ENCODE measurements around the gene BTBD18. TPM values are rescaled to one million over a fixed set of nuclear protein-coding genes. Genes with fewer than 3 reads are reported as not detected.

Gene BTBD18
- total RNA-seq, 1 donor from 2014 or later = not detected

DNA sequence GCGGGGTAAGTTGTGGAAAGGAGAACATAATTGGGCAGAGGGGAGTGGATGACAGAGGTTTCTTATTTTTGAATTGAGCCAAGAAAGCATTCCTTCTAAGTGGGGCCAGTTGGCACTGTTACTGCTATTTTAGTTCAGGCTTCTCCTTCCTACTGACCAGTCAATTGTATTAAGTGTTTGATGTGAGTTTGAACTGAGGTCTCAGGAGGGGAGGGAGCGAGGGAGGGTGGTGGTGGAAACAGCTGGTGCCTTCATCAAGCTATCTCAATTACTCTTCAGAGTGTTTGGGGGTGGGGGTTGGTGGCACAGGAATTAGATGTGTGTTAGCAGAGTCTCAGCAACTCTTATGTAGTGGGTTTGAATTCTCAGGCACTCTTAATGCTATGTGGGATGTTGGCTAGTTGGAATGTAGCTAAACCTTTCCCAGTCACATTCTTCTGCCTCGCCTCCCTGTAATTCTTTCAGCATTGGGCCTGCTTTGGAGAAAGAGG, 24.5 kb upstream of the BTBD18 start:
- ATAC-seq (no peak), DNase-seq (ENCODE audit: low spot score) (no peak)

DNA sequence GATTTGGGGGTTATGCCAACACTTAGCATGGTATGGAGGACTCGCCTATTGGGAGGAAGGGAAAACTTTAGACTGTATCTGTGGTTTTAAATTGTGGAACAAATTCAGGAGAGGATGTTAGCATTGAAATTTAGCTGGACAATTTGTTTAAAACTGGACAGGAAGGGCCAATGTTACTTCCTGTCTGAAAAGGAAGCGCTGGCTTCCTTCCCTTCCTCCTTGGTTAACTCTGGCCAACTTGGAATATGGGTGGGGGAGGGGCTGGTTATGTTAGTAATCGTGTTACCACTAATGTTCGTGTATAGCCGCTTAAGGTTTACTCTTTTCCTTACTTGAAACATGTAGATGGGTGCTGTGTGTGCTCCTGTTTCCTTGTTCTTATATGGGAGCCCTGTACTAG, 23.9 kb upstream of the BTBD18 start:
- DNase-seq (ENCODE audit: low spot score) (no peak), ATAC-seq (no peak)

DNA sequence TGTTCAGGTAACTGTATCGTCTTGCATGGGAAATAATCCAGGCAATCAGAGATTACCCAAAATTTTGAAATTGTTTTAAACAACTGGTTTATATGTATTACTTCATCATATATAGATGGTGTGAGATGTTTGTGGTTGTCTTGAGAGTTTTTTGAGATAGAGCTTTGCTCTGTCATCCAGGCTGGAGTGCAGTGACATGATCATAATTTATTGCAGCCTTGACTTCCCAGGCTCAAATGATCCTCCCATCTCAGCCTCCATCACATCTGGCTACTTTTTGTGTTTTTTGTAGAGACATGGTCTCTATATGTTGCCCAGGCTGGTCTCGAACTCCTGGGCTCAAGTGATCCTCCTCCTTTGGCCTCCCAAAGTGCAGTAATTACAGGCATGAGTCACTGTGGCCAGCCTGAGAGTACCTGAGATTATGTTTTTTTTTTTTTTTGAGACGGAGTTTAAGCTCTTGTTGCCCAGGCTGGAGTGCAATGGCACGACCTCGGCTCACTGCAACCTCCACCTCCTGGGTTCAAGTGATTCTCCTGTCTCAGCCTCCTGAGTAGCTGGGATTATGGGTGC, 21.5 kb upstream of the BTBD18 start:
- no peak for ATAC-seq
- DNase-seq (ENCODE audit: low spot score) = no peak

GRCh38 chr11:57772562-57772961, 20.9 kb upstream of the BTBD18 start:
- DNase-seq (ENCODE audit: low spot score) (no peak), ATAC-seq (no peak)

GRCh38 chr11:57771365-57771764, 19.7 kb upstream of the BTBD18 start:
- no peak for DNase-seq (ENCODE audit: low spot score)
- ATAC-seq = no peak

DNA sequence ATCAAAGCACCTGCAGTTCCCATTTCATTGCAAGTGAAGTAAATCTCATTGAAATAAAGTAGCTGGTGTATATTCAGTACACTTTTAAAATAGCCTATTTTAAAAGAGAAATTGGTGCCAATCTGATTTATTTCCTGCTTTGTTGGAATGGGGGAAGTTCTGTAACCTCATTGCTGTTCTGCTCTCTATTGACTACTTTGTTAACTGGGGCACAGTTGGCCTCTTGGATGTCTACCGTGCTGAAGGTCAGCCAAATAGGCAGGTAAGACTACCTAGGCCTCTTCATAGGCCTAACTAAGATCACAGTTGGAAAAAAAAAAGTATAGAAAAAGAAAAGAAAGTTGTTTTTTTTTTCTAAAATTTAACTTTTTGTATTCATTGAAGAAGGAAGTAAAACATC, 19.2 kb upstream of the BTBD18 start:
- peak; percentile 65 for DNase-seq (ENCODE audit: low spot score)
- ATAC-seq = peak; percentile 98

GRCh38 chr11:57764972-57765371, 13.4 kb upstream of the BTBD18 start:
- DNase-seq (ENCODE audit: low spot score) (no peak), ATAC-seq (no peak)

DNA sequence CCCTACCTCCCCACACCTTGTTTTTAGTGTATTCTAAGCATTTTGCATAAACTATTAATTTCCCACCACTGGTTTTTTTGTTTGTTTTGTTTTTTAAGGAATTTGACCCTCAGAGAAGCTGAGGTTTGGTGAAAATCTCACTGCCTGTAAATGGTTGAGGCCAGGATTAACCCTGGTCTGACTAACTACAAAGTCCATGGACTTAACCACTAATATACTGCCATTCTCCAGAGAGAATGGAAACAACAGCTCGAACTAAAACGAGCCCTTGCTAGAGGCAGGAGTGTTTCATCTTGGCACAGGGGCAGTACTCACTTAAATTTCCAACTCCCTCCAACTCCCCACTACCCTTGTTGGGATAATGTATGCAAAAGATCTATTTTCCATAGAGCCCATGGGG, 12.9 kb upstream of the BTBD18 start:
- ATAC-seq = peak; percentile 33
- DNase-seq (ENCODE audit: low spot score) = no peak

GRCh38 chr11:57764021-57764420, 12.4 kb upstream of the BTBD18 start:
- DNase-seq (ENCODE audit: low spot score) = no peak
- no peak for ATAC-seq

DNA sequence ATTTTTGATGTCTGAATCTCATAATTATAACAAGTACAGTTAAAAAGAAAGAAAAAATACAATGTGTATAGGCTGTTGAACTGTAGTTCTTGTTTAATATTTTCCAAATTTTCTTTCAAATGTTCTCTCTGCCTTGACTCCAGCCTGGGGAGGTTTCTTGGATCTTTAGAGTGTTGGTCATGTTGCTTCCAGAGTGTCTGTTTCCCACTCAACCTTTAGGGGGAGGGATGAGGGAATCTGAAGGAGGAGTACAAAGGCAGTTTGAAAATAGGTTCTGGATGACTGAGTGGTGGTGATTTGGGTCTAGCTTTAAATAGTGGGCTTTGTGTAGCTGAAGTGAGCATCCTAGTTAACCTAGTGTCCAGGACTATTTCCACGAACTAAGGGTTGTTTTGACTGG, 11.9 kb upstream of the BTBD18 start:
- peak; percentile 31 for ATAC-seq
- no peak for DNase-seq (ENCODE audit: low spot score)

DNA sequence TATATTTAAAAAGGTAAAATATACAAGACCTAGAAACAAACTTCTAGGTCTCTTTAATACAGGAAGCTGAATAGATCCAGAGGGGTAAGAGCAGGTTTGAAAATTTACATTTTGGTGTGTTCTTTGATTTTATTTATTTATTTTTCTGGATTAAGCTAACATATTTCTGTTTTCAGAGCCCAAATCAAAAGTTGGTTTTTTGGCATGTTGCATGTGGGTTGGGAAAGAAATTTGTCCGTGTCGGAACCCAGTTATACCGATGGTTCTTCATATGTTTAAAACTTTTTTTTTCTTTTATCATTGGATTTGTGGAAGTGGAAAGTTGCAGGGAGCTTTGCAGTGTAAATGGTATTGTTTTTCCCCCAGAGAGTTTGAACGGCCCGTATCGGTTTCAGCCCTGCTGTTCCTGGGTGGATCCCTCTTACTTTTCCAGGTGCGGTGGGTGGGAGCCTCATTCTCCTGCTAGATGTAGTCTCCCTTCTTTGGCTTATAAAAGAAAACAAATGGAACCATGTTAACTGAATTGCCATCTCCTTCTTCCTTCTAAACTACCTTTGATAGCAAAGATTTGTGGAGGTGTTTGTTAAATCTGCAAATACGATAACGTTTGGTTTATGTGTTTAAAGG, 10.7 kb upstream of the BTBD18 start:
- no peak for DNase-seq (ENCODE audit: low spot score)
- peak; percentile 42 for ATAC-seq

DNA sequence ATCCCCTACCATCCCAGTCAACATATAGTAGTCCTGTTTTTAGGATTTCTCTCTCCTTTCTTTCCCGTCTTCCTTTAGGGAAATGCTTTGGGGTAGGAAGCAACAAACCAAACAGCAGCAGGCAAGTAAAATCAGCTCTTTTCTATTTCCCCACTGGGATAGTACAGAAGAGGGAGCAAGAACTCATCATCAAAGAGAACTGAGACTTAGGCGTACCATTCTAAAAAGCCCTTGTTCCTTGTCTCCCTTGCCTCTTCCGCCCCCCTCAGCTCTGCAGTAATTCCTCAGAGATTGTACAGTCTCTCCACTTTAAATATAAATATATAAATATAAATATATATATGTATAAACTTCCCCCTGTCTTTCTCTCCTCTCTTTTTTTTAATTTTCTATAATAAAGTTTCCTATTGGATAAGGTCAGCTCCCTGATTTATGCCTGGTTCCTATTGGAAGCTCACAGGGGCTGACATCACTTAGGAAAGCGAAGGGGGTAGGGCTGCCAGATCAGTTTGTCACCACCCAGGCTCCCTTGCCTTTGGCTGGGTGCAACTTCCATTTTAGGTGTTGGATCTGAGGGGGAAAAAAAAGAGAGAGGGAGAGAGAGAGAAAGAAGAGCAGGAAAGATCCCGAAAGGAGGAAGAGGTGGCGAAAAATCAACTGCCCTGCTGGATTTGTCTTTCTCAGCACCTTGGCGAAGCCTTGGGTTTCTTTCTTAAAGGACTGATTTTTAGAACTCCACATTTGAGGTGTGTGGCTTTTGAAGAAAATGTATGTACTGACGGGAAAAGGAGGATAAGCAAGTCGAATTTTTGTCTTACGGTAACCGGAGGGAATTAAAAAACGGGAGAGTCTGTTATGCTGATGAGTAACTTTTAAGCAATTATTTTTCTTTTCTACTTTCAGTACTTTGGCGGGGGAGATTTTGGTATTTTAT, 9.9 kb upstream of the BTBD18 start, which contains the start of gene CTNND1:
Gene CTNND1 (plus strand): TSS at position 502 of the 934 bp plus-strand sequence. CDS start 29,677 bp downstream, outside the sequence.
- DNase-seq (ENCODE audit: low spot score) = peak; percentile 89
- ATAC-seq = peak; percentile 97

DNA sequence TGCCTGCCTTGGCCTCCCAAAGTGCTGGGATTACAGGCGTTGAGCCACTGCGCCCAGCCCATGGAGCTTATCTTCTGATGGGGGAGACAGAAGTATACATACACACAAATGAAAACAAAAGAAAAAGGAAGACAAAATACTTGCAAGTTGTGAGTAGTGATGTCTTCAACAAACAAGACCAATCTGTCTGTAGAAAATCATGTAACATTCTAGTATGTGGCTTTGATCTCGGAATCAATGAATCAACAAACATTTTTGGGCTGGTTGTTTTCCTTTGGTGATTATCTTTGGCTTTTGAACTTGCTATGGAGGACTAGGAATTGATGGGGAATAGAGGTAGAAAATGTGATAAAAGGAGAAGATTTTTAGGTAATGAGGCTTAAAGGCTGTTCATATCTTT, 6.6 kb upstream of the BTBD18 start:
- ATAC-seq (no peak), DNase-seq (ENCODE audit: low spot score) (no peak)

DNA sequence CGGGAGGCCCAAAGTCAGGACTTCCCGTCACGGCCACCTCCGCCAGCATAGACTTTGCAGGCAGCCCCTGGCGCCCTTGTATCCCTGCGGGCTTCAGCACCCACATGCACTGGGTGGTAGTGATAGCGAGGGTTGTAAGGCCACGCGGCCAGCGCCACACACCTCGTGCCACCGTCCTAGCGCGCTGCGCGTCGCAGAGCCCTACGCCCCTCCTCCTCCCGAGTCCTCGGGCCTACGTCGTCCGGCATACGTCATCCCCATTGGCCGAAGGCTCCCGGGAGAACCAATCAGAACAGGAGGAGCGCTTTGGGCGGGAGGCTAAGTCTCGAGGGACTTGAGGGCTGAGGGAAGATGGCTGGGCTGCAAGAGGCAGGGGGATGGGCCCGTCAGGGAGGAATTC, 1.3 kb upstream of the BTBD18 start:
- ATAC-seq (no peak), DNase-seq (ENCODE audit: low spot score) (no peak)

- DNase-seq (ENCODE audit: low spot score) (no peak), ATAC-seq (no peak)
Observed at GRCh38 chr11:57751176-57751575, 443 bp downstream of the BTBD18 start.

GRCh38 chr11:57746920-57747319, 4.7 kb downstream of the BTBD18 start:
- no peak for ATAC-seq
- DNase-seq (ENCODE audit: low spot score) = no peak

- no peak for DNase-seq (ENCODE audit: low spot score)
- ATAC-seq = no peak
Observed at GRCh38 chr11:57745206-57745605, 6.4 kb downstream of the BTBD18 start.

DNA sequence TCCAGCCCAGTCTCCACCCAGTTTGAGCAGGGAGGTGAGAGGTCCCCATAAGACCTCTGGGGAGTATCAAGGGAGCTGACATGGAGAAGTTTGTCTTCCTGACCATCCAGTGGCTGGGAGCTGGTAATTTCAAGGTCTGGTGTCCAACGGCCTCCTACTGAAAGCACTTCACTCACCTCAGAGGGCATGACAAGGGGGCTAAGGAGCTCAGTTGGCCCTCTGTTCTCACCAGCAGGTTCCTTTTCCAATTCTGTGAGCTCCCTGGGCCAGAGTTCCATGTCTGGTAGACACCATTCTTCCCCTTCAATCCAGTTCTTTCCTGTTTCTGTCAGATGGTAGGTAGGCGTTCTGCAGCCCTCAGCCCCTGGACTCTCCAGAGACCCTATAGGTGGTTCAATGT, 7.3 kb downstream of the BTBD18 start:
- no peak for DNase-seq (ENCODE audit: low spot score)
- ATAC-seq = no peak

GRCh38 chr11:57742087-57742452, 9.5 kb downstream of the BTBD18 start:
- DNase-seq (ENCODE audit: low spot score) = no peak
- no peak for ATAC-seq

GRCh38 chr11:57741132-57742086, 10.2 kb downstream of the BTBD18 start, which contains the start of gene SELENOH:
TSS of gene SELENOH (plus strand) at chr11:57741491. CDS start at chr11:57741596, 105 bp downstream.
- DNase-seq (ENCODE audit: low spot score) (peak; percentile 97), ATAC-seq (peak; percentile 99)
